GM23248 (cell line): ENCODE measurements around the gene FAM20B.
"Not testable (repeated sequence)": the region's sequence is repeated elsewhere in the genome, so short reads cannot be mapped to it uniquely, and the experiment has no call there.

Source experiments
- EZH2 ChIP-seq: fragments of 200-600 bp; sonication (generic); IDR thresholded peaks from 2 replicates; pipeline ENCODE4 v1.6.1; 2018; ENCODE audit warnings: antibody characterized with exemption, mild to moderate bottlenecking; ENCODE audit not compliant: insufficient read depth, poor library complexity, severe bottlenecking
- EZH2phosphoT487 ChIP-seq: fragments of 200-600 bp; sonication (generic); IDR thresholded peaks from 2 replicates; pipeline ENCODE4 v1.6.1; 2018; ENCODE audit warnings: antibody characterized with exemption, moderate library complexity, mild to moderate bottlenecking, low read depth; ENCODE audit not compliant: insufficient read depth

DNA sequence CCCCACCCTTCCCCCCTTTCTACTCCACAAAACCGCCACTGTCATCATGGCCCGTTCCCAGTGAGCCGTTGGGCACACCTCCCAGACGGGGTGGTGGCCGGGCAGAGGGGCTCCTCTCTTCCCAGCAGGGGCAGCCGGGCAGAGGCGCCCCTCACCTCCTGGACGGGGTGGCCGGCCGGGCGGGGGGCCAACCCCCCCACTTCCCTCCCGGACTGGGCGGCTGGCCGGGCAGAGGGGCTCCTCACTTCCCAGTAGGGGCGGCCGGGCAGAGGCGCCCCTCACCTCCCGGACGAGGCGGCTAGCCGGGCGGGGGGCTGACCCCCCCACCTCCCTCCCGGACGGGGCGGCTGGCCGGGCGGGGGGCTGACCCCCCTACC lies 14.5 kb downstream of the FAM20B start:
- TF ChIP-seq EZH2, EZH2phosphoT487: not testable (repeated sequence)
